Epidermal melanocyte (primary cell): ENCODE data around the gene RPS18.
"Not testable (repeated sequence)": the region's sequence is repeated elsewhere in the genome, so short reads cannot be mapped to it uniquely, and the experiment has no call there.

Experiments used
- DNase-seq: peaks from one replicate; pipeline ENCODE4 v3.0.0; 2011; ENCODE audit warnings: low spot score; ENCODE audit not compliant: insufficient read length

The RPS18 gene

GRCh38 chr6:33272275-33273128, 627 bp downstream of the RPS18 start:
- no peak for DNase-seq

- DNase-seq: no peak
Observed at GRCh38 chr6:33273129-33273923, 1.5 kb downstream of the RPS18 start.

DNA sequence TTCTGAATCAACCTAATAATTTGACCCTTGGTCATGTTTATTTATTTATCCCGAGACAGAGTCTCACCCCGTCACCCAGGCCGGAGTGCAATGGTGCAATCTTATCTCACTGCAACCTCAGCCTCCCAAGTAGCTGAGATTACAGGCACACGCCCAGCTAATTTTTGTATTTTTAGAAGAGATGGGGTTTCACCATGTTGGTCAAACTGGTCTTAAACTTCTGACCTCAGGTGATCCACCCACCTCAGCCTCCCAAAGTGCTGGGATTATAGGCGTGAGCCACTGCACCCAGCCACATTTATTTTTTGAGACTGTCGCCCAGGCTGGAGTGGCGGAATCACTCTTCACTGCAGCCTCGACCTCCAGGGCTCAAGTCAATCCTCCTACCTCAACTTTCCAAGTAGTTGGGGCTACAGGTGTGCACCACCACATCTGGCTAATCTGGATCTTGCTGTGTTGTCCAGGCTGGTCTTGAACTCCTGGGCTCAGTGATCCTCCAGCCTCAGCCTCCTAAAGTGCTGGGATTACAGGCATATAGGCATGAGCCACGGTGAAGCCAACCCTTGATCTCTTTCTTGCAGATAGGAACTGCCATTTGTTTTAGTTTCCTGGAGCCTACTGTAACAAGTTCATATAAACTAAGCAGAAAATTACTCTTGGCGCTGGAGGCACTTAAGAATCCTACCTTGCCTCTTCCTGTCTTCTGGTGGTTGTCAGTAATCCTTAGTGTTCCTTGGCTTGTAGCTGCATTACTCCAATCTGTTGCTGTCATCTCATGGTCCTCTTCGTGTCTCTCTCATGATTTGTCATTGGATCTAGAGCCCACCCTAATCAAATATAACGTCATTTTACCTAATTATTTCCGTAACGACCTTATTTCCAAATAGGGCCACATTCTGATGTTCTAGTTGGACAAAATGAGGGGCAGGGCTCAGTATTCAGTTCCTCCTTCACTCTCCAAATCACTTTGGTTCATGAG, 2.3 kb downstream of the RPS18 start:
- DNase-seq: no peak

- not testable (repeated sequence) for DNase-seq
Observed at GRCh38 chr6:33275795-33276580, 4.1 kb downstream of the RPS18 start.

GRCh38 chr6:33276581-33276863, 4.6 kb downstream of the RPS18 start:
- no peak for DNase-seq

GRCh38 chr6:33276864-33277662, 5.2 kb downstream of the RPS18 start, which contains the start of gene B3GALT4:
Gene B3GALT4 (plus strand): TSS chr6:33277123. CDS start chr6:33277420, 297 bp downstream.
- peak; percentile 59 for DNase-seq

DNA sequence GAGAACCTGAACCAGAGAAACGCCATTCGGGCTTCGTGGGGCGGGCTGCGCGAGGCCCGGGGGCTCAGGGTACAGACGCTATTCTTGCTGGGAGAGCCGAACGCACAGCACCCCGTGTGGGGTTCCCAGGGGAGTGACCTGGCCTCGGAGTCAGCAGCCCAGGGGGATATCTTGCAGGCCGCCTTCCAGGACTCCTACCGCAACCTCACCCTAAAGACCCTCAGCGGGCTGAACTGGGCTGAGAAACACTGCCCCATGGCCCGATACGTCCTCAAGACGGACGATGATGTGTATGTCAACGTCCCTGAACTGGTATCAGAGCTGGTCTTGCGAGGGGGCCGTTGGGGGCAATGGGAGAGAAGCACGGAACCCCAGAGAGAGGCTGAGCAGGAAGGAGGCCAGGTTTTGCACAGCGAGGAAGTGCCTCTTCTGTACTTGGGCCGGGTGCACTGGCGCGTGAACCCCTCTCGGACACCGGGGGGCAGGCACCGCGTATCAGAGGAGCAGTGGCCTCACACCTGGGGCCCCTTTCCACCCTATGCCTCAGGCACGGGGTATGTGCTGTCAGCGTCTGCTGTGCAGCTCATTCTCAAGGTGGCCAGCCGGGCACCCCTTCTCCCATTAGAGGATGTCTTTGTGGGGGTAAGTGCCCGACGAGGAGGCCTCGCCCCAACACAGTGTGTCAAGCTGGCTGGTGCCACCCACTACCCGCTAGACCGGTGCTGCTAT, 6.0 kb downstream of the RPS18 start:
- DNase-seq: no peak

- no peak for DNase-seq
Observed at GRCh38 chr6:33278392-33278741, 6.5 kb downstream of the RPS18 start.

DNA sequence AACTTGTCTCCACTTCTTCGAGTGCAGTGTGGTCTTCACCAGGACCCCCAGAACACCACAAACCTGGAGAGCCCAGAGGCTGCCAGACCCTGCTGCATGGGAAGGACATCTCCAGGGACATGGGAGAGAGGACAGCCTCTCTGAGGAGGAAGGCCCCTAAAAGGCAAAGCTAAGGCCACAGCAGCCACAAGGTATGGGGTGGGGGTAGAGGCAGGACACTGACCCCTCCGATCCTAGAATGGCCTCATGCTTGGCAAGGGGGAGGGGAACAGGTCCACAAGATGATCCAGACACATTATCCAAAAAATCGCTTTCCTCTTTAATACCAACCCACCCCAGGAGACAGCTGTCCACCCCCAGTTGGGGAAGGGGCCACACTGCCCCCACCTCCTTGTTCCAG, 6.9 kb downstream of the RPS18 start:
- no peak for DNase-seq

GRCh38 chr6:33279257-33279695, 7.4 kb downstream of the RPS18 start:
- no peak for DNase-seq

- DNase-seq: no peak
Observed at GRCh38 chr6:33279971-33280511, 8.2 kb downstream of the RPS18 start.

- DNase-seq: no peak
Observed at GRCh38 chr6:33280539-33280938, 8.7 kb downstream of the RPS18 start.

- not testable (repeated sequence) for DNase-seq
Observed at GRCh38 chr6:33285214-33285613, 13.3 kb downstream of the RPS18 start.

DNA sequence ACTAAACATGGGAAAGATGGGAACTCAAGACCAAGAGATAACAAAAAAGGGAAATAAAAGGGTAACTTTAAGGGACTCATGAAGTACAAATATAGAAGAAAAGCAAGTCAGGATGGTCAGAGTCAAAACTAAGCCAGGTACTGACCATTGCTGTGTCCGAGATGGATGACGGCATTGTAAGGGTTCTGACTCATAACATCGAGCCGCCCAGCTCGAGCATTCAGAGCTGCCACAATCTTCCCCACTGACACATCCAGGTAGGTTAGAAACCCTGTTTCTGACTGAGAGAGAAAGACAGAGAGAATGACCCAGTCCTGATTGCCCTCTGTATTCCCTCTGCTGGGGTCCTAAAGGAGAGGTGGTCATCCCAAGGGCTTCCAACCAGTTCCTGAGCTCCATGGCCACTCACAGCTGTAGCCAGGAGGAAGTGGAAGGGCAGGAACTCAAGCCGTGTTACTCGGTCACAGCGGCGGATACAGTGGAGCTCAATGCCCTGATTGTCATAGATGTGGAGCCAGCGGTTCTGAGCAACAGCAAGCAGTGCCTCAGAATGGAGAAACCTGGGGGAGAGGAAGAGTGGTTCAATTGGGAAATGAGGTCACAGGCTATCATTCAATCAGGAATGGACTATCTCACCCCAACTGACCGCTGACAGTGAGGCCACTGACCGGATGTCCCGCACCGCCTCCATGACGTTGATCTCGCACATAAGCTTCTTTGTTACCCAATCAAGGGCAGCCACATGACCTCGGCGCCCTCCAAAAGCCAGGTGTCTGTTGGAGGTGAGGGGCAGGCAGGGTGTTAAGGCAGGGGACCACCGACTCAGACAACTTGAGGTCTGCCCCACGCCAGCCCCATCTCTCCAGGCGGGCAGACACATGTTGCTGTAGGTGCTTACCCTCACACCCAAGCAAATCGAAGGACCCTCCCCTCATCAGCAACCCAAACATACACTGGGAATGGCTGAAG, 15.4 kb downstream of the RPS18 start:
- DNase-seq: no peak

DNA sequence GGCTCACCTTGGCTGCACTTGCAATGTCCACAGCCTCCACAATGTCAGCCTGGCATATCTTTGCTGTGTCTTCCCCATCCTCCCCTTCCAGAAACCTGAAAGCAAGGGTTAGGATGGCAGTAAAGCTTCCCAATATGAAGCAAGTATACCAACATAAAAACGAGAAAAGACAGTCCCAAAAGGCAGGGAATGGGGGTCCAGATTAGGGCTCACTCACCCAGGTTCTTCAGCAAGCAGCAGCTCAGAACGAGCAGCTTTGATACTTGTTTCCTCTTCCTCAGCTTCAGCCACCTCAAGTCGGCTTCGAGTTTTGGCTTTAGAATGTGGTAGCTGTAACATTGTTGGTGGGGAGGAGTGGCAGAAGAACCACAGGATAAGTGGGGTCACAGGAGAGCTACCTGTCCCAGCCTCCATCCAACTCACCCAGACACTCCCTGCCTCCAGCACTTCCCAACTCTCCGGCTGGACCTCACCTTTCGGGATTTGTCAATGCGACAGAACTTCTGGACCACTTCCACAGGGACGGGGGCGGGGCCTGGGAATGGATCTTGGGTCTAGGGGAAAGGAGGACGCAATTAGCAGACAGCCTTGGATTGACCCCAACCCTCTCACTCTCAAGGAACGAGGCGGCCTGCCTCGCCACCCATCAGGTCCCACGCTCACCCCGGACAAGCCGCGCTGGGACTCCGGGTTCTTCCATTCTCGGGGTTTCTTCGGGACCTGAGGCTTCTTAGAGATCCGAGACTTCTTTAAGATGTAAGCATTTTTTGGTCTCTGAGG, 16.5 kb downstream of the RPS18 start:
- DNase-seq: no peak

GRCh38 chr6:33288921-33289783, 17.3 kb downstream of the RPS18 start, which contains the start of the genes PFDN6 and WDR46:
Gene PFDN6 (plus strand): TSS chr6:33289601. CDS start chr6:33289857, 256 bp downstream.
Gene WDR46 (minus strand): TSS chr6:33289239. CDS start chr6:33289170, 69 bp downstream.
- DNase-seq: peak; percentile 98
